ENCODE results near the gene CHRND. TPM values are rescaled to one million over a fixed set of nuclear protein-coding genes. Genes with fewer than 3 reads are reported as not detected.

The CHRND gene
- total and polyA plus RNA-seq, 4 donors, result not detected

DNA sequence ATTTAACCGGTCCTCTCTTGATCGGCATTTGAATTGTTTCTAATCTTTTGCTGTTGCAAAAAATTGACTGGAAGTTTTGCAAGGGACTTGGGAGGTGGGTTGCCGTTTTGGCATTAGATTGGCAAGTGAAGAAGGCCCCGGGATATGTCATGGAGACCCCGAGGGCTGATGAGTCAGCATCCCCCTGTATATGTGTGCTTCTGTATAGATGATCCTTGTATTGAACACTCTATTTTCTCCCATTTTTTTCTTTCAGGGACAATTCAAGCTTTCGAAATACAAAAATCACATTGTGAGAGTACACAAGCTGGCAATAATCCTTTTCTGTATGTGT, 54.7 kb downstream of the CHRND start:
- Histone ChIP-seq H3K36me3 (ENCODE audit: control insufficient read depth in 4 of 4, insufficient read depth in 3 of 4, low read depth in 1 of 4, low read length in 3 of 4) (peaks cover 0 to 7% (median 4%) of the 10 kb centered on the region in 4 donors), H3K27ac (ENCODE audit: low read depth in 1 of 2, low read length in 2 of 2) (peak overlapping the region; percentile 36 to 51), H3K27me3 (ENCODE audit: control insufficient read depth in 4 of 4, insufficient read depth in 4 of 4, low read length in 3 of 4) (no peaks in the 10 kb centered on the region), H3K4me1 (ENCODE audit: control insufficient read depth in 4 of 4, insufficient read depth in 4 of 4, low read length in 3 of 4) (peaks cover 0 to 40% (median 26%) of the 10 kb centered on the region in 4 donors), H3K9me3 (ENCODE audit: control insufficient read depth in 4 of 4, low read length in 3 of 4) (no peaks in the 10 kb centered on the region), H3K9ac (ENCODE audit: low read depth in 1 of 2, low read length in 2 of 2) (no peak overlapping the region), H3K4me3 (ENCODE audit: low read depth in 1 of 3, low read length in 3 of 3) (peak overlapping the region in 1 of 3 donors; percentile 22)
- 34% methylated on average over 6 of the region's 6 CpGs for WGBS
- DNase-seq (ENCODE audit: low spot score), result no peak
- TF ChIP-seq TAF1 (conservative IDR thresholded peaks at IDR 0.05) (no peak), RXRA (IDR thresholded peaks at IDR 0.05) (peak; percentile 15 to 60), HNF4A (conservative IDR thresholded peaks at IDR 0.05) (peak in 1 of 2 donors; percentile 4), NR2F2 (IDR thresholded peaks at IDR 0.05) (no peak), EGR1 (IDR thresholded peaks at IDR 0.05; ENCODE audit: low read depth in 2 of 2) (no peak), HNF4G (IDR thresholded peaks at IDR 0.05) (no peak), JUND (IDR thresholded peaks at IDR 0.05) (no peak), REST (IDR thresholded peaks at IDR 0.05) (no peak), SP1 (IDR thresholded peaks at IDR 0.05) (no peak), RAD21 (IDR thresholded peaks at IDR 0.05) (peak in 1 of 2 donors; percentile 24), FOXA2 (IDR thresholded peaks at IDR 0.05) (no peak), YY1 (IDR thresholded peaks at IDR 0.05) (peak; percentile 45)
- TF ChIP-seq, protein P1, sequence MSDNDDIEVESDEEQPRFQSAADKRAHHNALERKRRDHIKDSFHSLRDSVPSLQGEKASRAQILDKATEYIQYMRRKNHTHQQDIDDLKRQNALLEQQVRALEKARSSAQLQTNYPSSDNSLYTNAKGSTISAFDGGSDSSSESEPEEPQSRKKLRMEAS (IDR thresholded peaks at IDR 0.05), result peak; percentile 50
- TF ChIP-seq, protein P2, sequence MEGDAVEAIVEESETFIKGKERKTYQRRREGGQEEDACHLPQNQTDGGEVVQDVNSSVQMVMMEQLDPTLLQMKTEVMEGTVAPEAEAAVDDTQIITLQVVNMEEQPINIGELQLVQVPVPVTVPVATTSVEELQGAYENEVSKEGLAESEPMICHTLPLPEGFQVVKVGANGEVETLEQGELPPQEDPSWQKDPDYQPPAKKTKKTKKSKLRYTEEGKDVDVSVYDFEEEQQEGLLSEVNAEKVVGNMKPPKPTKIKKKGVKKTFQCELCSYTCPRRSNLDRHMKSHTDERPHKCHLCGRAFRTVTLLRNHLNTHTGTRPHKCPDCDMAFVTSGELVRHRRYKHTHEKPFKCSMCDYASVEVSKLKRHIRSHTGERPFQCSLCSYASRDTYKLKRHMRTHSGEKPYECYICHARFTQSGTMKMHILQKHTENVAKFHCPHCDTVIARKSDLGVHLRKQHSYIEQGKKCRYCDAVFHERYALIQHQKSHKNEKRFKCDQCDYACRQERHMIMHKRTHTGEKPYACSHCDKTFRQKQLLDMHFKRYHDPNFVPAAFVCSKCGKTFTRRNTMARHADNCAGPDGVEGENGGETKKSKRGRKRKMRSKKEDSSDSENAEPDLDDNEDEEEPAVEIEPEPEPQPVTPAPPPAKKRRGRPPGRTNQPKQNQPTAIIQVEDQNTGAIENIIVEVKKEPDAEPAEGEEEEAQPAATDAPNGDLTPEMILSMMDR (IDR thresholded peaks at IDR 0.05; ENCODE audit: low read depth, low read length, missing input control), result no peak

DNA sequence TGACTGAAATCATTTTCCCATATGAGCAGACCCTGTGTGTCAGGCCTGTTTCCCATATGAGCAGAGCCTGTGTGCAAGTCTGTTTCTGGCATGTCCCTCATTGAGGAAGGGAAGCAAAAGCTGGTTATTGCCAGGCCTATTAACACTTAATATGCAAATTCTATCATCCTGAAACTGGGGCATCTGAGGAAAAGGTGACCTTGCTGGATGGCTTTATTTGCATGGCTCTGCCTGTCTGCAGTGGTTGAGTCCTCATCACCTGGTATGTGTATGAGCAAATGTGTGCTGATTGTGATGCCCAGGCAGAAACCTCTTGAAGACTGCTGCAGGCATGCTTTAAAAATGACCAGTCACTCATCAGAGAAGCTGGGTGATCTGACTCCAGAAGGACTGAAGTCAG, 55.8 kb downstream of the CHRND start:
- Histone ChIP-seq H3K27ac (ENCODE audit: low read depth in 1 of 2, low read length in 2 of 2) (no peak overlapping the region), H3K4me3 (ENCODE audit: low read depth in 1 of 3, low read length in 3 of 3) (no peak overlapping the region), H3K9me3 (ENCODE audit: control insufficient read depth in 4 of 4, low read length in 3 of 4) (no peaks in the 10 kb centered on the region), H3K27me3 (ENCODE audit: control insufficient read depth in 4 of 4, insufficient read depth in 4 of 4, low read length in 3 of 4) (no peaks in the 10 kb centered on the region), H3K36me3 (ENCODE audit: control insufficient read depth in 4 of 4, insufficient read depth in 3 of 4, low read depth in 1 of 4, low read length in 3 of 4) (peaks cover 0 to 7% (median 4%) of the 10 kb centered on the region in 4 donors), H3K4me1 (ENCODE audit: control insufficient read depth in 4 of 4, insufficient read depth in 4 of 4, low read length in 3 of 4) (peaks cover 0 to 38% (median 23%) of the 10 kb centered on the region in 4 donors), H3K9ac (ENCODE audit: low read depth in 1 of 2, low read length in 2 of 2) (no peak overlapping the region)
- DNase-seq (ENCODE audit: low spot score), result no peak
- TF ChIP-seq RXRA (IDR thresholded peaks at IDR 0.05) (no peak), GABPA (IDR thresholded peaks at IDR 0.05 in 1 of 2, conservative IDR thresholded peaks at IDR 0.05 in 1 of 2) (no peak), FOXA2 (IDR thresholded peaks at IDR 0.05) (no peak), SP1 (IDR thresholded peaks at IDR 0.05) (no peak)
- TF ChIP-seq, protein P3, sequence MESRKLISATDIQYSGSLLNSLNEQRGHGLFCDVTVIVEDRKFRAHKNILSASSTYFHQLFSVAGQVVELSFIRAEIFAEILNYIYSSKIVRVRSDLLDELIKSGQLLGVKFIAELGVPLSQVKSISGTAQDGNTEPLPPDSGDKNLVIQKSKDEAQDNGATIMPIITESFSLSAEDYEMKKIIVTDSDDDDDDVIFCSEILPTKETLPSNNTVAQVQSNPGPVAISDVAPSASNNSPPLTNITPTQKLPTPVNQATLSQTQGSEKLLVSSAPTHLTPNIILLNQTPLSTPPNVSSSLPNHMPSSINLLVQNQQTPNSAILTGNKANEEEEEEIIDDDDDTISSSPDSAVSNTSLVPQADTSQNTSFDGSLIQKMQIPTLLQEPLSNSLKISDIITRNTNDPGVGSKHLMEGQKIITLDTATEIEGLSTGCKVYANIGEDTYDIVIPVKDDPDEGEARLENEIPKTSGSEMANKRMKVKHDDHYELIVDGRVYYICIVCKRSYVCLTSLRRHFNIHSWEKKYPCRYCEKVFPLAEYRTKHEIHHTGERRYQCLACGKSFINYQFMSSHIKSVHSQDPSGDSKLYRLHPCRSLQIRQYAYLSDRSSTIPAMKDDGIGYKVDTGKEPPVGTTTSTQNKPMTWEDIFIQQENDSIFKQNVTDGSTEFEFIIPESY (IDR thresholded peaks at IDR 0.05), result no peak

Measured in liver (tissue), 9 donors.